HEK293 (cell line): Measurements from ENCODE around the gene SERGEF.

Experiments used
- CTCF ChIA-PET: fragments of 350-600 bp; formaldehyde crosslinking; extraction: SDS; loops from one replicate; lab custom pipeline; 2021; ENCODE audit warnings: antibody characterized with exemption; lab: Yijun Ruan, JAX
- POLR2A ChIA-PET: fragments of 300-600 bp; formaldehyde crosslinking; extraction: SDS; loops from one replicate; lab custom pipeline; 2020; ENCODE audit warnings: antibody characterized with exemption, inconsistent platforms; lab: Yijun Ruan, JAX
- H3K27ac ChIP-seq: fragments of 200-500 bp; sonication (Bioruptor generic); 2 replicates; pipeline ENCODE4 v1.5.1; 2014; ENCODE audit warnings: low read depth, low read length, control low read depth, inconsistent platforms; ENCODE audit errors: extremely low read depth
- H3K36me3 ChIP-seq, 2 experiments: fragments of 200-500 bp in 1 of 2; sonication (Bioruptor generic) in 1 of 2; 1 replicate in 1 of 2; 2 replicates in 1 of 2; pipeline ENCODE4 v1.5.1; 2014 to 2017; ENCODE audit warnings: inconsistent platforms in 2 of 2, low read length in 2 of 2; ENCODE audit not compliant: control insufficient read depth in 2 of 2, insufficient read depth in 1 of 2
- H3K4me1 ChIP-seq: fragments of 200-500 bp; sonication (Bioruptor generic); 2 replicates; pipeline ENCODE4 v1.5.1; 2014; ENCODE audit warnings: mild to moderate bottlenecking, low read length, inconsistent platforms; ENCODE audit not compliant: control insufficient read depth, insufficient read depth
- H3K4me3 ChIP-seq: 2 replicates; pipeline ENCODE4 v1.5.1; 2011; ENCODE audit warnings: low read depth, mild to moderate bottlenecking, control low read depth, low read length, moderate library complexity
- H3K9me3 ChIP-seq: fragments of 200-500 bp; sonication (Bioruptor generic); 2 replicates; pipeline ENCODE4 v1.5.1; 2014; ENCODE audit warnings: low read depth, low read length, inconsistent platforms; ENCODE audit not compliant: control insufficient read depth, insufficient read depth
- GLIS1 ChIP-seq: fragments of 450-650 bp; formaldehyde crosslinking; IDR thresholded peaks from 2 replicates; pipeline ENCODE4 v1.5.1; 2016; ENCODE audit warnings: missing biosample characterization, missing genetic modification characterization
- HOXA7 ChIP-seq: sonication (generic); formaldehyde crosslinking; IDR thresholded peaks from 2 replicates; pipeline ENCODE4 v1.8.1; 2022; ENCODE audit warnings: missing genetic modification reagents, borderline replicate concordance
- MYNN ChIP-seq: fragments of 450-650 bp; formaldehyde crosslinking; IDR thresholded peaks from 2 replicates; pipeline ENCODE4 v1.5.1; 2016; ENCODE audit warnings: missing biosample characterization, missing genetic modification characterization, borderline replicate concordance
- OSR2 ChIP-seq: fragments of 450-650 bp; formaldehyde crosslinking; IDR thresholded peaks from 2 replicates; pipeline ENCODE4 v1.5.1; 2016; ENCODE audit warnings: missing biosample characterization, missing genetic modification characterization
- YY2 ChIP-seq: fragments of 450-650 bp; formaldehyde crosslinking; IDR thresholded peaks from 2 replicates; pipeline ENCODE4 v1.5.1; 2016; ENCODE audit warnings: missing biosample characterization, missing genetic modification characterization
- ZBTB17 ChIP-seq: fragments of 450-650 bp; formaldehyde crosslinking; IDR thresholded peaks from 2 replicates; pipeline ENCODE4 v1.5.1; 2016; ENCODE audit warnings: missing biosample characterization, missing genetic modification characterization
- ZBTB44 ChIP-seq: fragments of 450-650 bp; IDR thresholded peaks from 2 replicates; pipeline ENCODE4 v1.5.1; 2018; ENCODE audit warnings: missing biosample characterization, mild to moderate bottlenecking, missing genetic modification characterization
- ZIC2 ChIP-seq: fragments of 450-650 bp; formaldehyde crosslinking; IDR thresholded peaks from 2 replicates; pipeline ENCODE4 v1.5.1; 2016; ENCODE audit warnings: missing biosample characterization, missing genetic modification characterization
- ZNF132 ChIP-seq: fragments of 450-650 bp; formaldehyde crosslinking; IDR thresholded peaks from 2 replicates; pipeline ENCODE4 v1.5.1; 2017; ENCODE audit warnings: missing biosample characterization, missing genetic modification characterization, borderline replicate concordance
- ZNF157 ChIP-seq: fragments of 450-650 bp; formaldehyde crosslinking; IDR thresholded peaks from 2 replicates; pipeline ENCODE4 v1.5.1; 2016; ENCODE audit warnings: missing biosample characterization, missing genetic modification characterization
- ZNF248 ChIP-seq: fragments of 450-650 bp; formaldehyde crosslinking; IDR thresholded peaks from 2 replicates; pipeline ENCODE4 v1.5.1; 2017; ENCODE audit warnings: missing biosample characterization, missing genetic modification characterization
- ZNF423 ChIP-seq: fragments of 450-650 bp; formaldehyde crosslinking; IDR thresholded peaks from 2 replicates; pipeline ENCODE4 v1.5.1; 2016; ENCODE audit warnings: missing biosample characterization, missing genetic modification characterization
- ZNF510 ChIP-seq: fragments of 450-650 bp; formaldehyde crosslinking; IDR thresholded peaks from 2 replicates; pipeline ENCODE4 v1.5.1; 2018; ENCODE audit warnings: mild to moderate bottlenecking, missing genetic modification characterization, missing biosample characterization; ENCODE audit not compliant: insufficient replicate concordance
- ZNF518A ChIP-seq: fragments of 450-650 bp; formaldehyde crosslinking; conservative IDR thresholded peaks from 2 replicates; pipeline ENCODE4 v1.5.1; 2016; ENCODE audit warnings: low read depth, missing biosample characterization, missing genetic modification characterization
- ZNF529 ChIP-seq: fragments of 450-650 bp; formaldehyde crosslinking; IDR thresholded peaks from 2 replicates; pipeline ENCODE4 v1.5.1; 2017; ENCODE audit warnings: missing genetic modification characterization, missing biosample characterization; ENCODE audit not compliant: insufficient replicate concordance
- ZNF560 ChIP-seq: fragments of 450-650 bp; formaldehyde crosslinking; IDR thresholded peaks from 2 replicates; pipeline ENCODE4 v1.5.1; 2017; ENCODE audit warnings: missing biosample characterization, missing genetic modification characterization, borderline replicate concordance
- ZNF561 ChIP-seq: fragments of 450-650 bp; IDR thresholded peaks from 2 replicates; pipeline ENCODE4 v1.5.1; 2018; ENCODE audit warnings: missing biosample characterization, missing genetic modification characterization, borderline replicate concordance
- ZNF585B ChIP-seq: fragments of 450-650 bp; formaldehyde crosslinking; IDR thresholded peaks from 2 replicates; pipeline ENCODE4 v1.5.1; 2016; ENCODE audit warnings: missing biosample characterization, missing genetic modification characterization
- ZNF600 ChIP-seq: fragments of 450-650 bp; formaldehyde crosslinking; IDR thresholded peaks from 2 replicates; pipeline ENCODE4 v1.5.1; 2016; ENCODE audit warnings: missing biosample characterization, missing genetic modification characterization
- ZNF610 ChIP-seq: fragments of 450-650 bp; formaldehyde crosslinking; IDR thresholded peaks from 2 replicates; pipeline ENCODE4 v1.5.1; 2016; ENCODE audit warnings: missing biosample characterization, missing genetic modification characterization, borderline replicate concordance
- ZNF623 ChIP-seq: fragments of 450-650 bp; formaldehyde crosslinking; IDR thresholded peaks from 2 replicates; pipeline ENCODE4 v1.5.1; 2016; ENCODE audit warnings: missing biosample characterization, missing genetic modification characterization
- ZSCAN4 ChIP-seq: fragments of 450-650 bp; formaldehyde crosslinking; IDR thresholded peaks from 2 replicates; pipeline ENCODE4 v1.5.1; 2017; ENCODE audit warnings: missing biosample characterization, missing genetic modification characterization

Gene SERGEF

GRCh38 chr11:17890325-17890724, 122.5 kb downstream of the SERGEF start (continued):
- TF ChIP-seq MYNN (tag by site-specific recombination) (no peak), ZBTB17 (tag by site-specific recombination) (no peak), ZSCAN4 (tag by site-specific recombination) (no peak), ZNF248 (no peak), HOXA7 (CRISPR knock-in tag) (no peak), ZBTB44 (tag by site-specific recombination) (no peak), ZNF157 (no peak), YY2 (tag by site-specific recombination) (no peak)

GRCh38 chr11:17887779-17888178, 125.1 kb downstream of the SERGEF start:
- Histone ChIP-seq H3K9me3 (no peaks in the 10 kb centered on the region), H3K4me3 (no peak overlapping the region), H3K27ac (no peak overlapping the region), H3K4me1 (no peaks in the 10 kb centered on the region), H3K36me3 (peaks cover 0 to 4% of the 10 kb centered on the region in 2 experiments; a peak in 1 of 3 replicates)
- POLR2A ChIA-PET, result no interaction called here
- TF ChIP-seq ZNF510 (tag by site-specific recombination) (no peak), GLIS1 (tag by site-specific recombination) (peak; percentile 35; the same call in 1 of the 2 replicates), OSR2 (peak; percentile 25; the same call in 1 of the 2 replicates), ZNF423 (tag by site-specific recombination) (no peak), ZNF585B (no peak), ZNF561 (tag by site-specific recombination) (0 out of 2 replicates have a peak, but pooled peaks have one; percentile 29), ZNF560 (no peak), ZNF132 (tag by site-specific recombination) (no peak), ZNF600 (tag by site-specific recombination) (peak; percentile 45; the same call in 1 of the 2 replicates), ZNF610 (tag by site-specific recombination) (peak; percentile 88; the same call in 1 of the 2 replicates), ZNF518A (tag by site-specific recombination) (no peak), ZNF623 (no peak), ZIC2 (tag by site-specific recombination) (peak; percentile 84), ZBTB17 (tag by site-specific recombination) (peak; percentile 73), ZNF529 (tag by site-specific recombination) (no peak)
- TF ChIP-seq, all 188 proteins: peak for 7
- CTCF ChIA-PET, result interaction anchor here (0.9 to 1.3 kb wide), 2 partner anchors 101 to 158 kb away, joined by 3 read pairs; no protein-coding TSS in a partner anchor
